HG02623 (cell line): ENCODE measurements around the gene HIPK1.

Experiments used
- ATAC-seq: cut with Tn5 transposase; IDR thresholded peaks from one replicate; pipeline ENCODE4 v1.9.1; 2021; ENCODE audit warnings: moderate library complexity; ENCODE audit not compliant: unreplicated experiment

The HIPK1 gene

GRCh38 chr1:113913312-113913668 lies 15.8 kb upstream of the HIPK1 start:
- no peak for ATAC-seq

- no peak for ATAC-seq
Measured at GRCh38 chr1:113913887-113914664, 15.0 kb upstream of the HIPK1 start.

DNA sequence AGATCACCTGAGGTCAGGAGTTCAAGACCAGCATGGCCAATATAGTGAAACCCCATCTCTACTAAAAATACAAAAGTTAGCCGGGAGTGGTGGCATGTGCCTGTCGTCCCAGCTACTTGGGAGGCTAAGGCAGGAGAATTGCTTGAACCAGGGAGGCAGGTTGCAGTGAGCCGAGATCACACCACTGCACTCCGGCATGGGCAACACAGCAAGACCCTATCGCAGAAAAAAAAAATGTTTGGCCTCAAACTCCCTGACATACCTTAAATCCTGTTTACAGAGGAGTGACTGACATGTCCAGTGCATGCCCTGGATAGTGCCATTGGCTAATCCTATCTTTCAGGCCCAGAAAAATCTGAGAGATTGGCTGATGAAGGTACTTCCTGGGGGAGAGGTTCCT lies 12.2 kb upstream of the HIPK1 start:
- ATAC-seq = no peak

GRCh38 chr1:113917400-113918082 lies 11.6 kb upstream of the HIPK1 start:
- no peak for ATAC-seq

- ATAC-seq = no peak
Measured at GRCh38 chr1:113918243-113918642, 10.9 kb upstream of the HIPK1 start.

- ATAC-seq = no peak
Measured at GRCh38 chr1:113922957-113923356, 6.2 kb upstream of the HIPK1 start.

DNA sequence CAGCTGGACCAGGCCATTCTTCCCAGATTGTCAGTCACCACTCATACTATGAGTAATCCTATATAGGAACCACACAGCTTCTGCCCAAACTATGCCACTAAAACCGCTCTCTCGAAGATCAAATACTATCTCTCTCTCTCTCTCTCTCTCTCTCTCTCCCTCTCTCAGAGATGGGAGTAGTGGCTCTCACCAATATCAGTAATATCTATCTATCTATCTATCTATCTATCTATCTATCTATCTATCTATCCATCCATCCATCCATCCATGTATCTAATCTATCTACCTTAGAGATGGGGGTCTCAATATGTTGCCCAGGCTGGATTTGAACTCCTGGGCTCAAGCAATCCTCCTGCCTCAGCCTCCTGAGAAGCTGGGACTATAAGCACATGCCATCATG lies 4.7 kb upstream of the HIPK1 start:
- no peak for ATAC-seq

GRCh38 chr1:113928187-113928930 lies 765 bp upstream of the HIPK1 start:
- no peak for ATAC-seq

DNA sequence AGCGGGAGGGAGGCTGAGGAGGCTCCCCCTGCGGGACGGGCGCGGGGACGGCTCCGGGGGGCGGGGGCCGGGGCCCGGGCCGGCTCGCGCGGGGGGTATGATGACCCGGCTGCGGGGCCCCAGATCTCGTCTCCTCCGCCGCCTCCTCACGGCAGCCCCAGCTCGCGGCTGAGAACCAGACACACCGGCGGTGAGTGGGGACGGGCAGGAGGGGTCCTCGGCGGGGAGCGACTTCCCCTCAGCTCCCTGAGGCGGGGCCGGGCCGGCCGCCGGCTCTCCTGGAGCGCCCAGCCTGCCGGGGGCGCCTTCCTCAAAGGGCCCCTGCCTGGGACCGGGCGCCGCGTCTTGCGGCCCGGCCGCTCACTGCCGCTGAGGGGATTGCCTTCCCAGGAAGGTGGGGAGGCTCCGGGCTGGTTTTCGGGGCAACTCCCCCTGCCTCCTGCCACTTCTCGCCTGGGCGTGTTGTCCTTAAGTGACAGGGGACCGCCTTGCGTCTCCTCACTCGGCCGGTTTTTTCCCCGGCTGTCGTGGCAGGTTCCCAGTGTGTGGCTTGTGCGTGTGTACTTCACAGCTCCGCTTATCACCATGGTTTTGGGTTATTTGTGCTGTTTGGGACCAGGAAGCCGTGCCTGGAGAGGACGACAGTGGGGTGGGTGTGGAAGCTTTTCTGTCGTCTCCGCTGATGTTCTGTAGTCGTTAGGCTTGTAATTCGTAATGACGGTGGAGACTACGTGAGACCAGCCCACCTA lies 800 bp downstream of the HIPK1 start:
- peak; percentile 28 for ATAC-seq

DNA sequence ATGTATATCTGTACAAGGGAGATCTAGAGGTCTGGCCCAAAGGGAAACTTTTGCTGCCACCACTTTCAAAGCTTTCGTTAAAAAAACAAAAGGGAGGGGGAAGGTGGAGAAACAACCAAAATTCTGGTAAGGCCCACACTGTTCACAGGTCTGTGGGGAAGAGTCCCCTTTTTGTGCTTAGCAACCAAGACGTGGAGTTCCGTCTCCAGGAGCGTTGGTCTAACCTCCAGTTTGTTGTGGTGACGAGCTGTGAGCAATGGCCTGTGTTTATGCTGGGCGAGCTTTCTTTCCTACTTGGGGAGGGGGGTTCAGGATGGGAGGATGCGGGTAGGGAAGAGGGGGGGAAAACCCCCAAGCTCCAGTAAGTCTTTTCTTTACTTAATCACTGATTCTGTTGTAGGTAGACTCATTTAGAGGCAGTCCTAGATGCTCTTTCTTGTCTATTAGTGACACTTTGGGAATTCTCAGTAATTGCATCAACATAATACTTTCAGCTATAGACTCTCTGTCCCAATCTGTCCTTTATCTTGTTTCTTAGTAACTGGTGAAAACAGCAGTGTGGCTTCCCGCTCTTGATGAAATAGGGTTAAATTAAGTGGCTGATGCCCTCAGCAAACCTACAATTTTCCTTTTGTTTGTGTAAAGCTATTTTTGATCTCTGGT lies 1.5 kb downstream of the HIPK1 start:
- peak; percentile 31 for ATAC-seq

DNA sequence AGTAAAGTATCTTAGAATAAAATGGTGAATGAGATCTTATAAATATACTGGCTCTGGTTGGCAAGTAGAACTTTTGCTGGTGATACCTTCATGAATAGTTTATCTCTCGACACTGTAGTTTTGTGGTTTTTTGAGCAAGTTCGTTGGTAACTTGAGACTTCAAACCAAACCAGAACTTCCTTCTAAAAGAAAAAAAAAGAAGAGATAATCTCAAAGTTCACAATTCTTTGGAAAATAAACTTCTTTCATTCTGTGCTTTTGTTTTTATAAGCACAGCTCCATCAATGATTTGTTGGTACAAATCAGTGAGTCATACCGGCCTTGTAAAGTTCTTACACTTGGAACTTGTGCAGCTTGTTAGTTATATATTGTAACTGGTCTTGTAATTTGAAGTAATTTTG lies 2.3 kb downstream of the HIPK1 start:
- no peak for ATAC-seq

DNA sequence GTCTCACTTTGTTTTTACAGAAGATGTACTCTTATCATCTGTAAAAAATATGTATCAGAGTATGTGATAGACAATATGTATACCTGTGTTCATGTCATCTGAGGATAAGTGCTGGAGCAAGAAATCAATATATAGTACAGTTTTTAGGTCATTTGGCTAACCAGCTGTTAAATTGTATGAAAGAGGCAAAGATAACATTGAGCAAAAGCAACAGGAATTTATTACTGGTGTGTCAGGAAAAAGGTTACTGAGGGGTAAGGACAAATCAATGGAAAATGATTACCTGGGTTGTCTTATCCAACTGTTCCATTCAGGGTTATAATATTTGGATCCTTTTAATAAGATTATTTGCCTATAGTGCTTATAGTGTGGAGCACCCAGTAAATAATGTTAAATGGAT lies 4.9 kb downstream of the HIPK1 start:
- ATAC-seq = no peak

DNA sequence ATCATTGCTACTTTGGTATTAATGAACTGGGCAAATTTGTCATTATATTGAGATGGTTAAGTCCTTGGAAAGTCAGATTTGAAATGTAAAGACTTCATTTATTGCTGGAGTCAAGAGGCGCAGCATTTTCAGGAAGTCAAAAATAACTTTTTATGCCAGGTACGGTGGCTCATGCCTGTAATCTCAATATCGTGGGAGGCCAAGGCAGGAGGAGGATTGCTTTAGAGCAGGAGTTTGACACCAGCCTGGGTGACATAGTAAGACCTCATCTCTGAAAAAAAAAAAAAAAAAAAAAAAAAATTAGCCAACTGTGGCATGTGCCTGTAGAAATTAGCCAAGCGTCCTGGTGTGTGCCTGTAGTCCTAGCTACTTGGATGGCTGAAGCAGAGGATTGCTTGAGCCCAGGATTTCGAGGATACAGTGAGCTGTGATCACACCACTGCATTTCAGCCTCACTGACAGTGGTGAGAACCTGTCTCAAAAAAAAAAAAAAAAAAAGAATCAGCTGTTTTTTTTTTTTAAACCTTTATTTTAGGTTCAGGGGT lies 5.5 kb downstream of the HIPK1 start:
- no peak for ATAC-seq

GRCh38 chr1:113935176-113935575 lies 6.1 kb downstream of the HIPK1 start:
- ATAC-seq = no peak

DNA sequence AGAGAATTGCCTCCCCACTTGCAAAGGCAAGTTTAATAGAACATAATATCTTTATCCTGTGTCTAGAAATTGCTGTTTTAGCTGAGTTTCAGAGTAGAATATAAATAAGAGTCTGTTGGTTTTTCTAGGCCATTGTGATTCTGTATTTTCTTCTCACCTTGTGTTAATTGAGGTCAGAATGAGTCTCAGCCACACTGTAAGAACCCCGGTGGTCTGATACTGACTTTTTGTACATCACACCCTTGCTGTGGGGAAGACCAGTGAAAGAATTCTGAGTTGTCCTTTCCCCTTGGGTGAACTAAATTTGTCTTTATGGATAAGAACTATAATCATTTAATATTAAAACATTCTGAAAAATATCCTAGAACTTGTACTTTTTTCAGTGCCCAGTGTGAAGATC lies 6.8 kb downstream of the HIPK1 start:
- no peak for ATAC-seq

- ATAC-seq = no peak
Measured at GRCh38 chr1:113937146-113937545, 8.0 kb downstream of the HIPK1 start.

GRCh38 chr1:113938192-113938591 lies 9.1 kb downstream of the HIPK1 start:
- no peak for ATAC-seq

DNA sequence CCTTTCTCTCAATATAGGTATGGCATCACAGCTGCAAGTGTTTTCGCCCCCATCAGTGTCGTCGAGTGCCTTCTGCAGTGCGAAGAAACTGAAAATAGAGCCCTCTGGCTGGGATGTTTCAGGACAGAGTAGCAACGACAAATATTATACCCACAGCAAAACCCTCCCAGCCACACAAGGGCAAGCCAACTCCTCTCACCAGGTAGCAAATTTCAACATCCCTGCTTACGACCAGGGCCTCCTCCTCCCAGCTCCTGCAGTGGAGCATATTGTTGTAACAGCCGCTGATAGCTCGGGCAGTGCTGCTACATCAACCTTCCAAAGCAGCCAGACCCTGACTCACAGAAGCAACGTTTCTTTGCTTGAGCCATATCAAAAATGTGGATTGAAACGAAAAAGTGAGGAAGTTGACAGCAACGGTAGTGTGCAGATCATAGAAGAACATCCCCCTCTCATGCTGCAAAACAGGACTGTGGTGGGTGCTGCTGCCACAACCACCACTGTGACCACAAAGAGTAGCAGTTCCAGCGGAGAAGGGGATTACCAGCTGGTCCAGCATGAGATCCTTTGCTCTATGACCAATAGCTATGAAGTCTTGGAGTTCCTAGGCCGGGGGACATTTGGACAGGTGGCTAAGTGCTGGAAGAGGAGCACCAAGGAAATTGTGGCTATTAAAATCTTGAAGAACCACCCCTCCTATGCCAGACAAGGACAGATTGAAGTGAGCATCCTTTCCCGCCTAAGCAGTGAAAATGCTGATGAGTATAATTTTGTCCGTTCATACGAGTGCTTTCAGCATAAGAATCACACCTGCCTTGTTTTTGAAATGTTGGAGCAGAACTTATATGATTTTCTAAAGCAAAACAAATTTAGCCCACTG lies 11.5 kb downstream of the HIPK1 start:
- ATAC-seq = peak; percentile 70

DNA sequence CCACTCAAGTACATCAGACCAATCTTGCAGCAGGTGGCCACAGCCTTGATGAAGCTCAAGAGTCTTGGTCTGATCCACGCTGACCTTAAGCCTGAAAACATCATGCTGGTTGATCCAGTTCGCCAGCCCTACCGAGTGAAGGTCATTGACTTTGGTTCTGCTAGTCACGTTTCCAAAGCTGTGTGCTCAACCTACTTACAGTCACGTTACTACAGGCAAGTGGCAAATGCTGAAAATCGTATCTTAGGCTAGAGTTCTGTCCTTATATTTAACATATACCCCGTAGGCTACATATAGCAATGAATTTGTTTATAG lies 12.1 kb downstream of the HIPK1 start:
- no peak for ATAC-seq

GRCh38 chr1:113942527-113942926 lies 13.4 kb downstream of the HIPK1 start:
- ATAC-seq = no peak
